B cell (primary cell): ENCODE measurements around the gene SHH. TPM values are rescaled to one million over a fixed set of nuclear protein-coding genes. Genes with fewer than 3 reads are reported as not detected.

Experiments
- ATAC-seq: fragments of 200-7000 bp; cut with Tn5 transposase; one replicate; pipeline ENCODE4 v1.10.0; 2021; ENCODE audit warnings: low read depth, mild to moderate bottlenecking, moderate number of reproducible peaks, moderate library complexity
- CTCF ChIA-PET: fragments of 350-600 bp; sonication (Branson Sonifier 250); formaldehyde crosslinking; loops from one replicate; lab custom pipeline; 2021; ENCODE audit warnings: antibody characterized with exemption, inconsistent platforms; lab: Charles Lee
- POLR2A ChIA-PET: fragments of 350-600 bp; sonication (Branson Sonifier 250); formaldehyde crosslinking; loops from one replicate; lab custom pipeline; 2021; ENCODE audit warnings: antibody characterized with exemption; lab: Charles Lee
- DNase-seq: peaks from one replicate; pipeline ENCODE4 v3.0.0; 2013
- H2AFZ ChIP-seq: 2 replicates; pipeline ENCODE4 v1.6.1; 2012; ENCODE audit warnings: mild to moderate bottlenecking, low read depth, low read length; ENCODE audit not compliant: insufficient read depth, poor library complexity, severe bottlenecking
- H3K27ac ChIP-seq, 2 donors: 1 replicate in 1 of 2; 2 replicates in 1 of 2; pipeline ENCODE4 v1.5.1; 2012 to 2013; ENCODE audit warnings: low read length in 2 of 2, mild to moderate bottlenecking in 2 of 2, moderate library complexity in 1 of 2
- H3K27me3 ChIP-seq, 4 experiments: fragments of 200-600 bp in 1 of 4; sonication (generic) in 1 of 4; replicated peaks in 1 of 4; 1 replicate in 2 of 4; 2 replicates in 2 of 4; pipeline versions ENCODE4 v1.6.1 to v1.7.0; 2013 to 2016; ENCODE audit warnings: low read length in 3 of 4, mild to moderate bottlenecking in 2 of 4, mixed read lengths in 1 of 4, moderate library complexity in 1 of 4; ENCODE audit not compliant: insufficient read depth in 4 of 4, control insufficient read depth in 3 of 4; ENCODE audit errors: control extremely low read depth in 1 of 4
- H3K36me3 ChIP-seq, 2 experiments: replicated peaks in 1 of 2; 1 replicate in 1 of 2; 2 replicates in 1 of 2; pipeline versions ENCODE4 v1.6.1 to v1.7.1; 2013; ENCODE audit warnings: low read length in 1 of 2; ENCODE audit not compliant: insufficient read depth in 2 of 2, control insufficient read depth in 1 of 2; ENCODE audit errors: control extremely low read depth in 1 of 2, extremely low read depth in 1 of 2
- H3K4me1 ChIP-seq, 2 donors: fragments of 200-600 bp in 1 of 2; sonication (generic) in 1 of 2; 1 replicate in 1 of 2; 2 replicates in 1 of 2; pipeline versions ENCODE4 v1.5.1 to v1.6.1; 2013 to 2017; ENCODE audit warnings: low read length in 2 of 2; ENCODE audit not compliant: control insufficient read depth in 2 of 2, insufficient read depth in 2 of 2
- H3K4me2 ChIP-seq: replicated peaks from 2 replicates; pipeline ENCODE3; 2012; ENCODE audit warnings: mild to moderate bottlenecking, low read depth, low read length; ENCODE audit not compliant: poor library complexity, severe bottlenecking
- H3K4me3 ChIP-seq, 5 experiments: fragments of 200-600 bp in 1 of 5; sonication (generic) in 1 of 5; 1 replicate in 3 of 5; 2 replicates in 2 of 5; pipeline versions ENCODE4 v1.5.1 to v1.7.0; 2011 to 2016; ENCODE audit warnings: low read length in 4 of 5, mild to moderate bottlenecking in 4 of 5, low read depth in 2 of 5, control low read depth in 1 of 5, moderate library complexity in 1 of 5; ENCODE audit not compliant: insufficient read depth in 1 of 5; ENCODE audit errors: control extremely low read depth in 1 of 5, extremely low read depth in 1 of 5
- H3K79me2 ChIP-seq: fragments of 200-600 bp; sonication (generic); one replicate; pipeline ENCODE4 v1.6.0; 2016; ENCODE audit warnings: low read length; ENCODE audit not compliant: control insufficient read depth, insufficient read depth
- H3K9ac ChIP-seq: fragments of 200-600 bp; sonication (generic); 2 replicates; pipeline ENCODE4 v1.6.1; 2017; ENCODE audit warnings: mild to moderate bottlenecking, low read length, moderate library complexity
- H3K9me3 ChIP-seq, 3 donors: one replicate each; pipeline versions ENCODE4 v1.6.1 to v1.7.1; 2013; ENCODE audit warnings: low read length in 2 of 3; ENCODE audit not compliant: control insufficient read depth in 2 of 3, insufficient read depth in 1 of 3; ENCODE audit errors: control extremely low read depth in 1 of 3
- H4K20me1 ChIP-seq: 2 replicates; pipeline ENCODE4 v1.6.0; 2012; ENCODE audit warnings: mild to moderate bottlenecking, low read length; ENCODE audit not compliant: insufficient read depth, control insufficient read depth, poor library complexity, severe bottlenecking
- H3K27ac Mint-ChIP-seq: one replicate; pipeline ENCODE4 v1.8.0; 2021; ENCODE audit warnings: mixed read lengths
- H3K27me3 Mint-ChIP-seq: one replicate; pipeline ENCODE4 v1.8.0; 2021; ENCODE audit warnings: mixed read lengths
- H3K4me1 Mint-ChIP-seq: one replicate; pipeline ENCODE4 v1.8.0; 2021; ENCODE audit warnings: mixed read lengths
- H3K4me3 Mint-ChIP-seq: one replicate; pipeline ENCODE4 v1.8.0; 2021; ENCODE audit warnings: mixed read lengths
- H3K9me3 Mint-ChIP-seq: one replicate; pipeline ENCODE4 v1.8.0; 2022; ENCODE audit warnings: mixed read lengths; ENCODE audit not compliant: insufficient read depth
- EZH2 ChIP-seq: IDR thresholded peaks from 2 replicates; pipeline ENCODE4 v1.6.1; 2012; ENCODE audit warnings: borderline replicate concordance, low read depth, mild to moderate bottlenecking, moderate library complexity, low read length; ENCODE audit not compliant: insufficient read depth, poor library complexity, severe bottlenecking
- WGBS: methylation state at CpG from one replicate; pipeline ENCODE4 v1.1.5; 2013; ENCODE audit warnings: missing lambda C conversion rate; ENCODE audit not compliant: insufficient coverage; 5-methylcytosine and 5-hydroxymethylcytosine counted together
- intact Hi-C: fragments of 100-400 bp; cut with micrococcal nuclease; formaldehyde crosslinking; loops from one replicate; pipeline ENCODE4 v1.10.0; 2022
- polyA plus RNA-seq: library from polyadenylated mRNA; depleted of rRNA; stranded (reverse); fragments of >200 nt; gene quantifications from 2 replicates; pipeline ENCODE4 v1.2.3, GENCODE V29; 2012
- total RNA-seq, 2 donors: library from RNA; stranded (reverse); fragments of 120-200 nt in 1 of 2; gene quantifications; 1 replicate in 1 of 2; 2 replicates in 1 of 2; pipeline versions ENCODE4 v1.2.3 to v1.2.4, GENCODE V29; 2013 to 2022
- TF ChIP-seq, protein P1 (sequence below): fragments of 200-600 bp; IDR thresholded peaks from one replicate; pipeline ENCODE4 v1.8.0; 2022; ENCODE audit warnings: antibody characterized with exemption, mild to moderate bottlenecking

Gene SHH
- total and polyA plus RNA-seq, 2 donors (not counting 1 experiment from before 2014, with no cell fraction given), result not detected

DNA sequence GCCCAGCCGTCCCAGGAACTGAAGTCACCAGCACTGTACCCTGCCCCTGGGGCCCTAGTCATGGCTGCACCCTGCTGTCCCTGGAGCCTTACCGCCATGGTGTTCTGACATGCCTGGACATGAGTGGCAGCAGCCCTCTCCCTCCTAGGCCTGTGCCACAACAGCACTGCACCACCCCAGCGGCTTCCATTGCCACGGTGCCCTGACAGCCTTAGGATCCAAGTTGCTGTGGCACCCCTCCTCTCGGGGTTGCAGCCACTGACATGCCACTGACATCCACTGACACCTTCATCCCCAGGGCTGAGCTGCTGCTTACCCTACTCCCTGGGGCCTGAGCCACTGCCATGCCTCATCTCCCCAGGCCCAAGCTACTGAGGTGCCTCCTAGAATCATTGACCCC, 39.6 kb upstream of the SHH start:
- 88% methylated on average over 5 of the region's 5 CpGs for WGBS
- Histone ChIP-seq H3K9ac (no peak overlapping the region), H3K9me3 (no peaks in the 10 kb centered on the region), H3K36me3 (no peaks in the 10 kb centered on the region), H2AFZ (no peak overlapping the region), H4K20me1 (no peaks in the 10 kb centered on the region), H3K4me3 (no peak overlapping the region), H3K79me2 (no peaks in the 10 kb centered on the region), H3K27me3 (no peaks in the 10 kb centered on the region), H3K27ac (no peak overlapping the region), H3K4me1 (no peaks in the 10 kb centered on the region), H3K4me2 (no peak overlapping the region)
- H3K27me3 Mint-ChIP-seq, result no peaks in the 10 kb centered on the region
- H3K4me3 Mint-ChIP-seq, result no peak overlapping the region
- DNase-seq (no peak), ATAC-seq (no peak)
- POLR2A ChIA-PET, result no interaction called here
- TF ChIP-seq EZH2, result no peak
- TF ChIP-seq, protein P1, sequence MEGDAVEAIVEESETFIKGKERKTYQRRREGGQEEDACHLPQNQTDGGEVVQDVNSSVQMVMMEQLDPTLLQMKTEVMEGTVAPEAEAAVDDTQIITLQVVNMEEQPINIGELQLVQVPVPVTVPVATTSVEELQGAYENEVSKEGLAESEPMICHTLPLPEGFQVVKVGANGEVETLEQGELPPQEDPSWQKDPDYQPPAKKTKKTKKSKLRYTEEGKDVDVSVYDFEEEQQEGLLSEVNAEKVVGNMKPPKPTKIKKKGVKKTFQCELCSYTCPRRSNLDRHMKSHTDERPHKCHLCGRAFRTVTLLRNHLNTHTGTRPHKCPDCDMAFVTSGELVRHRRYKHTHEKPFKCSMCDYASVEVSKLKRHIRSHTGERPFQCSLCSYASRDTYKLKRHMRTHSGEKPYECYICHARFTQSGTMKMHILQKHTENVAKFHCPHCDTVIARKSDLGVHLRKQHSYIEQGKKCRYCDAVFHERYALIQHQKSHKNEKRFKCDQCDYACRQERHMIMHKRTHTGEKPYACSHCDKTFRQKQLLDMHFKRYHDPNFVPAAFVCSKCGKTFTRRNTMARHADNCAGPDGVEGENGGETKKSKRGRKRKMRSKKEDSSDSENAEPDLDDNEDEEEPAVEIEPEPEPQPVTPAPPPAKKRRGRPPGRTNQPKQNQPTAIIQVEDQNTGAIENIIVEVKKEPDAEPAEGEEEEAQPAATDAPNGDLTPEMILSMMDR, result no peak
- CTCF ChIA-PET, result no interaction called here
- no peak overlapping the region for H3K27ac Mint-ChIP-seq
- peaks cover 2% of the 10 kb centered on the region for H3K9me3 Mint-ChIP-seq
- no peaks in the 10 kb centered on the region for H3K4me1 Mint-ChIP-seq
- intact Hi-C loops, result no loop called here

DNA sequence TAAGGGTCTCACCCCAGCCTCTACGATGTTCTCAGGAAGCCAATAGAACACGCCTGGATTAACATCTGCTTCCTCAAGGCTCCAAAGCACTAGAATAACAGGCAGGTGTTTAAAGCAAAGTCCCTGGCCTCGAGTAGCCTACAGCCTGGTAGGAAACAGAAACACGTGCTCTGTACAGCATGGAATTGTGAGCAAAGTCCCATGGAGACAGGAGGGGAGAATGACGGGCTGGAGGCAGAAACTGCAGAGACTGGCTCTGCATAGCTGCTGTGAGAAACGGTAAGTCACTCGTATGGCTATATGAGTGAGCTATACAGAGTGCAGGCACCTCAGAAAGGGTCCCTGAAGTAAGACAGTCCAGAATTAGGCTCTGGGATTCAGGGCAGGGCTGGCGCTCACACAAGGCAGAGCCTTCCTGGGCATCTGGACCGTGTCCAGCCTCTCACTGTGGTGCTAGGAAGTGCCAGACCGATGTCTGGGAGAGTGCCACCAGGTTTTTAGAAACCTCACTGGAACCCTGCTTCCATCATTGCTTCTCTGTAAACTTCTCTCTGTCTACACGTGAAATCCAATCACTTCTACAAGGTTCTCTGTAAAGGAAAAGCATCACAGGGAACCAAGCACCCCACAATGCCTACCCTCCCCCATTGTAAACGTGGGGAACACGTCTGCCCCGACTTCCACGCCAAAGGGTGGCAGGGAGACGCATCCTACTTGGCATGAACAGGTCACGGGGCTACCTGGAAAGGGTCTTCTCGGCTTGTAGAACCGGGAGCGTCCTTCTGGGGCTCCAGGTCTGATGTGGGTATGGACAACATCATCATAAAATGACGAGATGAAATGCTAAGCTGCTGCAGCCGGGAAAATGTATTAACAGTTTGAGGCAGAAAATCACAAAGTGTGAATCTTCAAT, 38.8 kb upstream of the SHH start:
- H3K4me3 Mint-ChIP-seq, result no peak overlapping the region
- DNase-seq (no peak), ATAC-seq (no peak)
- H3K27me3 Mint-ChIP-seq, result no peaks in the 10 kb centered on the region
- H2AFZ ChIP-seq, result no peak overlapping the region
- no peaks in the 10 kb centered on the region for H3K36me3 ChIP-seq
- no peaks in the 10 kb centered on the region for H3K4me1 Mint-ChIP-seq
- no peak overlapping the region for H3K4me3 ChIP-seq
- ChIA-PET POLR2A (no interaction called here), CTCF (no interaction called here)
- no peaks in the 10 kb centered on the region for H3K27me3 ChIP-seq
- H4K20me1 ChIP-seq, result no peaks in the 10 kb centered on the region
- intact Hi-C loops, result no loop called here
- no peak overlapping the region for H3K9ac ChIP-seq
- no peaks in the 10 kb centered on the region for H3K4me1 ChIP-seq
- H3K27ac ChIP-seq, result no peak overlapping the region
- no peaks in the 10 kb centered on the region for H3K9me3 ChIP-seq
- H3K4me2 ChIP-seq, result no peak overlapping the region
- peaks cover 2% of the 10 kb centered on the region for H3K9me3 Mint-ChIP-seq
- WGBS, result 75% methylated on average over 20 of the region's 22 CpGs
- TF ChIP-seq, protein P1, result no peak
- no peak overlapping the region for H3K27ac Mint-ChIP-seq
- no peaks in the 10 kb centered on the region for H3K79me2 ChIP-seq
